Trophoblast cell (in vitro differentiated cells and primary cell): ENCODE data around the gene IST1.

Source experiments
- DNase-seq, 2 donors: peaks; one replicate each; pipeline ENCODE4 v3.0.0-alpha.2; 2016
- H2AFZ ChIP-seq: 2 replicates; pipeline ENCODE4 v1.6.1; 2013; ENCODE audit warnings: low read length, moderate library complexity, mild to moderate bottlenecking; ENCODE audit not compliant: insufficient read depth, poor library complexity
- H2AK5ac ChIP-seq: 2 replicates; pipeline ENCODE4 v1.6.1; 2013; ENCODE audit warnings: mild to moderate bottlenecking, low read length
- H2BK120ac ChIP-seq: 2 replicates; pipeline ENCODE4 v1.6.1; 2013; ENCODE audit warnings: low read length, mild to moderate bottlenecking, moderate library complexity; ENCODE audit not compliant: insufficient read depth, poor library complexity
- H2BK12ac ChIP-seq: 2 replicates; pipeline ENCODE4 v1.6.1; 2013; ENCODE audit warnings: mild to moderate bottlenecking, low read length, moderate library complexity
- H2BK5ac ChIP-seq: 2 replicates; pipeline ENCODE4 v1.6.1; 2013; ENCODE audit warnings: low read length, low read depth, moderate library complexity, mild to moderate bottlenecking; ENCODE audit not compliant: poor library complexity
- H3K14ac ChIP-seq: 2 replicates; pipeline ENCODE4 v1.6.1; 2013; ENCODE audit warnings: mild to moderate bottlenecking, low read length
- H3K18ac ChIP-seq: 2 replicates; pipeline ENCODE4 v1.6.1; 2013; ENCODE audit warnings: mild to moderate bottlenecking, low read length
- H3K23ac ChIP-seq: 2 replicates; pipeline ENCODE4 v1.6.1; 2013; ENCODE audit warnings: low read length
- H3K27ac ChIP-seq: 2 replicates; pipeline ENCODE4 v1.5.1; 2013; ENCODE audit warnings: low read depth, mild to moderate bottlenecking, inconsistent platforms, low read length, moderate library complexity
- H3K27me3 ChIP-seq: 2 replicates; pipeline ENCODE4 v1.6.1; 2013; ENCODE audit warnings: inconsistent platforms, mild to moderate bottlenecking, low read length, moderate library complexity; ENCODE audit not compliant: insufficient read depth
- H3K36me3 ChIP-seq, 2 experiments: 1 replicate in 1 of 2; 2 replicates in 1 of 2; pipeline ENCODE4 v1.6.1; 2013; ENCODE audit warnings: low read length in 2 of 2, mild to moderate bottlenecking in 2 of 2, moderate library complexity in 1 of 2; ENCODE audit not compliant: insufficient read depth in 2 of 2, control insufficient read depth in 1 of 2
- H3K4ac ChIP-seq: 2 replicates; pipeline ENCODE4 v1.6.1; 2013; ENCODE audit warnings: low read depth, mild to moderate bottlenecking, low read length, moderate library complexity
- H3K4me1 ChIP-seq, 2 experiments: 1 replicate in 1 of 2; 2 replicates in 1 of 2; pipeline ENCODE4 v1.6.1; 2013; ENCODE audit warnings: low read length in 2 of 2, mild to moderate bottlenecking in 2 of 2, moderate library complexity in 1 of 2; ENCODE audit not compliant: insufficient read depth in 2 of 2, control insufficient read depth in 1 of 2
- H3K4me2 ChIP-seq: 2 replicates; pipeline ENCODE4 v1.6.1; 2013; ENCODE audit warnings: inconsistent platforms, mild to moderate bottlenecking, low read length, moderate library complexity
- H3K4me3 ChIP-seq: 2 replicates; pipeline ENCODE4 v1.5.1; 2013; ENCODE audit warnings: mild to moderate bottlenecking, low read depth, low read length, inconsistent platforms
- H3K79me1 ChIP-seq: one replicate; pipeline ENCODE4 v1.6.1; 2013; ENCODE audit warnings: low read length
- H3K79me2 ChIP-seq: 2 replicates; pipeline ENCODE4 v1.6.1; 2013; ENCODE audit warnings: low read length, mild to moderate bottlenecking; ENCODE audit not compliant: control insufficient read depth, insufficient read depth, poor library complexity
- H3K9ac ChIP-seq: 2 replicates; pipeline ENCODE4 v1.6.1; 2013; ENCODE audit warnings: mild to moderate bottlenecking, low read length
- H3K9me3 ChIP-seq: 2 replicates; pipeline ENCODE4 v1.6.1; 2013; ENCODE audit warnings: low read depth, mild to moderate bottlenecking, control low read depth, inconsistent platforms, low read length; ENCODE audit not compliant: insufficient read depth
- H4K12ac ChIP-seq: 2 replicates; pipeline ENCODE4 v1.6.1; 2013; ENCODE audit warnings: low read depth, mild to moderate bottlenecking, low read length, moderate library complexity
- H4K8ac ChIP-seq: 2 replicates; pipeline ENCODE4 v1.6.1; 2013; ENCODE audit warnings: low read depth, mild to moderate bottlenecking, low read length, moderate library complexity
- H4K91ac ChIP-seq: one replicate; pipeline ENCODE4 v1.6.1; 2013; ENCODE audit warnings: low read depth, mild to moderate bottlenecking, low read length, moderate library complexity
- WGBS: extraction: QIAGEN DNeasy Blood & Tissue Kit; methylation state at CpG from one replicate; pipeline ENCODE4 v1.1.7; 2013; ENCODE audit warnings: missing lambda C conversion rate; ENCODE audit not compliant: insufficient read length, insufficient coverage; ENCODE audit errors: extremely low coverage; 5-methylcytosine and 5-hydroxymethylcytosine counted together

Gene IST1

DNA sequence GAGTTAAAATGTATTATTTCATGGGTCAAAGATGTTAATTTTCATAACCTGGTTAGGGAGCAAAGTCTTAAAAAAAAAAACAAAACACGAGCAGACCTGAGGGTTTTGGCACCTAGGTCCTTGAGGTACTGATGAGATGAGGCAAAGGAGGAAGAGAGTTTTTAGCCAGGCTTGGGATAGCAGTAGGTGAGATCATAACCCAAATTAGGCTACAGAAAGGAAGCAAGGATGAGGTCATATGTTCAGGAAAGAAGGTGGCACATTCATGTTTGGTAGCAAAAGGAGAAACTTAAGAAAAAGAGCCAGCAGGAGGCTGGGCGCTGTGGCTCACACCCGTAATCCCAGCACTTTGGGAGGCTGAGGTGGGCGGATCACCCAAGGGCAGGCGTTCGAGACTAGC is 46.7 kb upstream of the IST1 start:
- H3K9me3 ChIP-seq, result no peaks in the 10 kb centered on the region
- H4K12ac ChIP-seq, result no peak overlapping the region
- DNase-seq, result no peak
- no peak overlapping the region for H3K4me3 ChIP-seq
- H3K4me1 ChIP-seq, result peaks cover 5 to 16% of the 10 kb centered on the region in 2 experiments
- H2AK5ac ChIP-seq, result no peak overlapping the region
- no peak overlapping the region for H2BK5ac ChIP-seq
- H2BK120ac ChIP-seq, result no peak overlapping the region
- no peak overlapping the region for H3K27ac ChIP-seq
- peaks cover 29 to 40% of the 10 kb centered on the region in 2 experiments for H3K36me3 ChIP-seq
- no peak overlapping the region for H3K14ac ChIP-seq
- peaks cover 12% of the 10 kb centered on the region for H3K79me2 ChIP-seq
- no peak overlapping the region for H3K4ac ChIP-seq
- H3K18ac ChIP-seq, result no peak overlapping the region
- no peak overlapping the region for H2AFZ ChIP-seq
- no peak overlapping the region for H4K8ac ChIP-seq
- no peak overlapping the region for H3K4me2 ChIP-seq
- H3K27me3 ChIP-seq, result no peaks in the 10 kb centered on the region
- WGBS, result no CpG with 5 or more reads among the region's 6 CpGs
- H4K91ac ChIP-seq, result no peak overlapping the region
- no peak overlapping the region for H3K23ac ChIP-seq
- no peak overlapping the region for H2BK12ac ChIP-seq
- peaks cover 8% of the 10 kb centered on the region for H3K79me1 ChIP-seq
- no peak overlapping the region for H3K9ac ChIP-seq

GRCh38 chr16:71851746-71852145 is 43.6 kb upstream of the IST1 start:
- no CpG with 5 or more reads among the region's 8 CpGs for WGBS
- Histone ChIP-seq H2AK5ac (no peak overlapping the region), H3K18ac (no peak overlapping the region), H3K27ac (no peak overlapping the region), H3K79me2 (no peaks in the 10 kb centered on the region), H4K91ac (no peak overlapping the region), H3K4ac (no peak overlapping the region), H3K9ac (no peak overlapping the region), H2BK120ac (no peak overlapping the region), H3K27me3 (no peaks in the 10 kb centered on the region), H3K79me1 (no peaks in the 10 kb centered on the region), H3K4me3 (no peak overlapping the region), H3K9me3 (no peaks in the 10 kb centered on the region), H2BK5ac (no peak overlapping the region), H4K8ac (no peak overlapping the region), H3K4me2 (no peak overlapping the region), H3K4me1 (peaks cover 11 to 18% of the 10 kb centered on the region in 2 experiments), H3K23ac (no peak overlapping the region), H2AFZ (no peak overlapping the region), H3K14ac (no peak overlapping the region), H4K12ac (no peak overlapping the region), H3K36me3 (peaks cover 32 to 48% of the 10 kb centered on the region in 2 experiments), H2BK12ac (no peak overlapping the region)
- no peak for DNase-seq

GRCh38 chr16:71852158-71852557 is 43.2 kb upstream of the IST1 start:
- no peak overlapping the region for H4K91ac ChIP-seq
- no peaks in the 10 kb centered on the region for H3K79me1 ChIP-seq
- H3K18ac ChIP-seq, result no peak overlapping the region
- H3K27me3 ChIP-seq, result no peaks in the 10 kb centered on the region
- H4K8ac ChIP-seq, result no peak overlapping the region
- no peak overlapping the region for H4K12ac ChIP-seq
- H3K79me2 ChIP-seq, result no peaks in the 10 kb centered on the region
- no peak for DNase-seq
- H3K9me3 ChIP-seq, result no peaks in the 10 kb centered on the region
- H2AK5ac ChIP-seq, result no peak overlapping the region
- no peak overlapping the region for H2AFZ ChIP-seq
- no peak overlapping the region for H3K4me2 ChIP-seq
- H2BK12ac ChIP-seq, result no peak overlapping the region
- H2BK120ac ChIP-seq, result no peak overlapping the region
- H3K23ac ChIP-seq, result no peak overlapping the region
- WGBS, result no CpG with 5 or more reads among the region's 3 CpGs
- H3K4me3 ChIP-seq, result no peak overlapping the region
- H3K14ac ChIP-seq, result no peak overlapping the region
- H3K27ac ChIP-seq, result no peak overlapping the region
- no peak overlapping the region for H3K4ac ChIP-seq
- no peak overlapping the region for H3K9ac ChIP-seq
- no peak overlapping the region for H2BK5ac ChIP-seq
- H3K4me1 ChIP-seq, result peaks cover 11 to 16% of the 10 kb centered on the region in 2 experiments
- peaks cover 32 to 48% of the 10 kb centered on the region in 2 experiments for H3K36me3 ChIP-seq

DNA sequence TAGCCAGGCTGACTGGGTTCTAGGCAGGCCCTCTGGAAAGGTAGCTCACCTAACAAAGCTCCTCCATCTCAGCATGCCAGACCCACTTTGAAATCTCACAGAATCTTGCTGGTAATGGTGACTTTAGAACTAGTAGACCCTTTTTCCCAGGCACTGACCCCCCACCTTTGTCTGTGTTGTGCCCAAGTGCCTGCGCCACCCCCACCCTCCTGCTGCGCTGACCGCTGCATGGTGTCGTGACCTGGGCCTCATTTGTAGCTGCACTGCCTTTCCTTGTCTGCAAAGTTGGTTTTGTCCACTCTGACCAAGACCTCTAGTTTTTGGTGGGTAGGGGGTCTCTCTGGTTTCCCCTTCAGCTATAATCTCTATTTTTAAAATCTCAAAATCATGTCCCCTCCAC is 42.8 kb upstream of the IST1 start:
- Histone ChIP-seq H3K27ac (no peak overlapping the region), H3K9me3 (no peaks in the 10 kb centered on the region), H3K4me1 (peaks cover 11 to 16% of the 10 kb centered on the region in 2 experiments), H3K4me2 (no peak overlapping the region), H3K79me2 (no peaks in the 10 kb centered on the region), H4K91ac (no peak overlapping the region), H2BK12ac (no peak overlapping the region), H2AK5ac (no peak overlapping the region), H3K9ac (no peak overlapping the region), H3K4ac (no peak overlapping the region), H3K14ac (no peak overlapping the region), H2AFZ (no peak overlapping the region), H4K8ac (no peak overlapping the region), H3K79me1 (no peaks in the 10 kb centered on the region), H2BK120ac (no peak overlapping the region), H3K4me3 (no peak overlapping the region), H3K27me3 (no peaks in the 10 kb centered on the region), H4K12ac (no peak overlapping the region), H2BK5ac (no peak overlapping the region), H3K23ac (no peak overlapping the region), H3K18ac (no peak overlapping the region), H3K36me3 (peaks cover 32 to 48% of the 10 kb centered on the region in 2 experiments)
- DNase-seq, result no peak
- WGBS, result no CpG with 5 or more reads among the region's 4 CpGs
